SH-SY5Y (cell line): ENCODE measurements around the gene ZNF397.

Source experiments
- GATA2 ChIP-seq: IDR thresholded peaks from 2 replicates; pipeline ENCODE4 v1.6.1; 2011; ENCODE audit warnings: mild to moderate bottlenecking, low read depth, low read length
- GATA3 ChIP-seq: IDR thresholded peaks from 2 replicates; pipeline ENCODE4 v1.6.1; 2011; ENCODE audit warnings: low read depth, mild to moderate bottlenecking, low read length, moderate library complexity

ZNF397 gene

GRCh38 chr18:35242426-35242825 is 1.6 kb downstream of the ZNF397 start:
- no peak for TF ChIP-seq GATA3
- TF ChIP-seq GATA2, result no peak

GRCh38 chr18:35244671-35245070 is 3.8 kb downstream of the ZNF397 start:
- TF ChIP-seq GATA3 (no peak), GATA2 (no peak)

GRCh38 chr18:35245719-35246317 is 5.0 kb downstream of the ZNF397 start:
- no peak for TF ChIP-seq GATA2
- no peak for TF ChIP-seq GATA3

- TF ChIP-seq GATA3 (no peak), GATA2 (no peak)
Observed at GRCh38 chr18:35246831-35247230, 6.0 kb downstream of the ZNF397 start.

GRCh38 chr18:35247412-35248249 is 6.8 kb downstream of the ZNF397 start:
- TF ChIP-seq GATA3 (no peak), GATA2 (no peak)

GRCh38 chr18:35248429-35248828 is 7.6 kb downstream of the ZNF397 start:
- TF ChIP-seq GATA3, result no peak
- TF ChIP-seq GATA2, result no peak

- no peak for TF ChIP-seq GATA2
- no peak for TF ChIP-seq GATA3
Observed at GRCh38 chr18:35252466-35252865, 11.6 kb downstream of the ZNF397 start.

- no peak for TF ChIP-seq GATA2
- TF ChIP-seq GATA3, result no peak
Observed at GRCh38 chr18:35253655-35254287, 12.9 kb downstream of the ZNF397 start.

GRCh38 chr18:35256947-35257346 is 16.1 kb downstream of the ZNF397 start:
- TF ChIP-seq GATA2 (no peak), GATA3 (no peak)

GRCh38 chr18:35264409-35264808 is 23.6 kb downstream of the ZNF397 start:
- TF ChIP-seq GATA3 (no peak), GATA2 (no peak)

- no peak for TF ChIP-seq GATA3
- TF ChIP-seq GATA2, result no peak
Observed at GRCh38 chr18:35267161-35267651, 26.4 kb downstream of the ZNF397 start.

GRCh38 chr18:35267809-35268208 is 27.0 kb downstream of the ZNF397 start:
- TF ChIP-seq GATA2 (no peak), GATA3 (no peak)

- TF ChIP-seq GATA3 (no peak), GATA2 (no peak)
Observed at GRCh38 chr18:35268821-35269220, 28.0 kb downstream of the ZNF397 start.

GRCh38 chr18:35271656-35272055 is 30.8 kb downstream of the ZNF397 start:
- no peak for TF ChIP-seq GATA3
- no peak for TF ChIP-seq GATA2

- no peak for TF ChIP-seq GATA3
- TF ChIP-seq GATA2, result no peak
Observed at GRCh38 chr18:35276267-35276666, 35.4 kb downstream of the ZNF397 start.

- no peak for TF ChIP-seq GATA2
- TF ChIP-seq GATA3, result no peak
Observed at GRCh38 chr18:35277633-35278032, 36.8 kb downstream of the ZNF397 start.
